ENCODE measurements around the gene NAA25. TPM values are rescaled to one million over a fixed set of nuclear protein-coding genes. Genes with fewer than 3 reads are reported as not detected.

The NAA25 gene
- total and polyA plus RNA-seq, 8 donors: 2.3 to 72.6 (median 11.3) TPM

DNA sequence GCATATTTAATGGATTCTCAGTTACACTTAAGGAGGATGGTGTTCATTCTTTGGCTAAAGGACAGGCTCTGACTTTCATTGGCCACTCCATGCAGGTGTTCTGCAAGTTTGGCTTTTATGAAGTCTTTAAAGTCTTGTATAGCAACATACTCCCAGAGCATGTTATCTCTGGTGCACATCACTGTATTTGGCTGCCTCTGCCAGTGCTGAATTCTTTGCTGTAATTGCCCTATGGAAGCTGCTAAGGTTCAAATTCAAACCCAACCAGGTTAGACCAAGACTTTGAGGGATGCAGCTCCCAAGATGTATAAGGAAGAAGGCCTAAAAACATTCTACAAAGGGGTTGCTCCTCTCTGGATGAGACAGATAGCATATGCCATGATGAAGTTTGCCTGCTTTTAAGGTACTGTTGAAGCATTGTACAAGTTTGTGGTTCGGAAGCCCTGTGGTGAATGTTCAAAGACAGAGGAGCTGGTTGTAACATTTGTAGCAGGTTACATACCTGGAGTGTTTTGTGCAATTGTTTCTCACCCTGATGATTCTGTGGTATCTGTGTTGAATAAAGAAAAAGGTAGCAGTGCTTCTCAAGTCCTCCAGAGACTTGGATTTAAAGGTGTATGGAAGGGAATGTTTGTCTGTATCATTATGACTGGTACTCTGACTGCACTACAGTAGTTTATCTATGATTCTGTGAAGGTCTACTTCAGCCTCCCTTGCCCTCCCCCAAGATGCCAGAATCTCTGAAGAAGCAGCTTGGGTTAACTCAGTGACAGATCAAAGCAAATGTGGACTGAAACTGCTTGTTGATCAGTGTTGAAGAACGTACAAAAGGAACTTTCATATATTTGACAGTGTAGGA, 115.1 kb downstream of the NAA25 start:
- TF ChIP-seq EP300 (IDR thresholded peaks at IDR 0.05): no peak
- TF ChIP-seq POLR2A (IDR thresholded peaks at IDR 0.05): no peak
- TF ChIP-seq CTCF (IDR thresholded peaks at IDR 0.05): no peak
- TF ChIP-seq POLR2AphosphoS5 (IDR thresholded peaks at IDR 0.05): no peak
- Histone ChIP-seq H3K27ac (peak overlapping the region in 3 of 5 donors; percentile 13 to 54 (median 30)), H3K4me3 (peak overlapping the region in 1 of 4 donors; percentile 27), H3K36me3 (peaks cover 0 to 6% (median 0%) of the 10 kb centered on the region in 4 donors), H3K4me1 (peaks cover 0 to 39% (median 17%) of the 10 kb centered on the region in 4 donors), H3K9me3 (no peaks in the 10 kb centered on the region), H3K27me3 (no peaks in the 10 kb centered on the region)
- DNase-seq: peak in 1 of 2 donors; percentile 10
- intact Hi-C loops (cut with DNase I; ENCODE audit: low total_unique reads): no loop called here
- 56 to 74% (median 68%) methylated on average over 2 of the region's 2 CpGs for WGBS, 5 donors

DNA sequence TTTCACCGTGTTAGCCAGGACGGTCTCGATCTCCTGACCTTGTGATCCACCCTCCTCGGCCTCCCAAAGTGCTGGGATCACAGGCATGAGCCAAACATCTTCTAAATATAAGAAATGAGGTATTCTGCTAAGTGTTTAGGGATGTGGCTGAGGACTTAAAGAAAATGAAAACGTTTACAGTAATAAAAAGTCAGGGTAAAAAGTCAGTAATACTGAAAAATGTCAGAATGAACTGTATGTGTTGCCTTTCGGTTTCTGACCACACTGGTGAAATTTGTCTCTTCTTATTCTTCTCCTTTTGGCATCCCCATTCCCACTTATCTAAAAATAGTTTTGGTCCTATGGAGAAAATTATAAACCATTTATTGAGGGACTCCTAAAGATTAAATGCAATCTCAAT, 116.1 kb downstream of the NAA25 start:
- Histone ChIP-seq H3K4me1 (peaks cover 0 to 37% (median 13%) of the 10 kb centered on the region in 4 donors), H3K27ac (peak overlapping the region in 1 of 5 donors; percentile 5), H3K4me3 (no peak overlapping the region), H3K9me3 (no peaks in the 10 kb centered on the region), H3K36me3 (peaks cover 0 to 6% (median 0%) of the 10 kb centered on the region in 4 donors), H3K27me3 (no peaks in the 10 kb centered on the region)
- DNase-seq: no peak
- 70 to 85% (median 78%) methylated on average over 6 of the region's 6 CpGs for WGBS, 5 donors
- intact Hi-C loops (cut with DNase I; ENCODE audit: low total_unique reads): no loop called here
- TF ChIP-seq POLR2A (IDR thresholded peaks at IDR 0.05): no peak
- TF ChIP-seq POLR2AphosphoS5 (IDR thresholded peaks at IDR 0.05): no peak
- no peak for TF ChIP-seq EP300 (IDR thresholded peaks at IDR 0.05)
- no peak for TF ChIP-seq CTCF (IDR thresholded peaks at IDR 0.05)

DNA sequence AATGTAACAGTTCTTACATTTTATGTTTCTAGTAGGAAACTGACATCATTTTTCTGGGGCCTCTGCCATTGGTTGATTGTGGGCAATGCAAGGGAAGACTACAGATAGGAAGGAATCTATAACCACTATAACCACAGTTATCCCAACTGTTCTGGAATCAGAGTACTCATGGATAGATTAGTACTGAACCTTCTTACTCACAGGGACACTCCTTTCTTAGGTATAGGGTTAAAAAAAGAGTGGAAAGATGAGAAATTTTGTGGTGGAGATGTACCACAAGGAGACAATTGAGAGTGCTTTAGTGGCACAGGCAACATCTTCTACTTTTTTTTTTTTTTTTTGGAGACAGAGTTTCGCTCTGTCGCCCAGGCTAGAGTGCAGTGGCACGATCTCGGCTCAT, 116.6 kb downstream of the NAA25 start:
- H3K4me1 ChIP-seq: peaks cover 0 to 32% (median 10%) of the 10 kb centered on the region in 4 donors
- 79 to 98% (median 92%) methylated on average over 4 of the region's 4 CpGs for WGBS, 5 donors
- intact Hi-C loops (cut with DNase I; ENCODE audit: low total_unique reads): no loop called here

DNA sequence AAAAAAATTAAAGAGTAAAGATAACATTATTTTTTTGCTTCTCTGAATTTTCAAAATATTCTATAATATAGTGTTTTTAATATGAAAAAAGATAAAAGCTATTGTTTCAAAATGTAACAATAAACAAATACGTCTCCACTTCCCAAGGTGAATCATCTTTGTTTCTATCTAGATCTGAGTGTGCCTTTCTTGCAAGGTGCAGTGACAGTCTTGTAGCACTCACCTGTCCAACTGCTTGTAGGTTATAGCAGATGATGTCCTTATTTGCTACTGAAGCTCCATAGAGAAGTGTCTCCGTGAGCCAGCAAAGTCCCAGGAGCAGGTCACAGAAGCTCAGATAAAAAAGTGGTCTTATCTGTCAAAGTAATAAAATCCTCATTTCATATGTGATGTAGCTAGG, 117.0 kb downstream of the NAA25 start:
- intact Hi-C loops (cut with DNase I; ENCODE audit: low total_unique reads): no loop called here
- peaks cover 0 to 28% (median 10%) of the 10 kb centered on the region in 4 donors for H3K4me1 ChIP-seq
- H3K27me3 ChIP-seq: no peaks in the 10 kb centered on the region
- TF ChIP-seq CTCF (IDR thresholded peaks at IDR 0.05) (no peak), POLR2AphosphoS5 (IDR thresholded peaks at IDR 0.05) (no peak), EP300 (IDR thresholded peaks at IDR 0.05) (no peak), POLR2A (IDR thresholded peaks at IDR 0.05) (no peak)
- H3K4me3 ChIP-seq: no peak overlapping the region
- peaks cover 0 to 6% (median 0%) of the 10 kb centered on the region in 4 donors for H3K36me3 ChIP-seq
- H3K9me3 ChIP-seq: no peaks in the 10 kb centered on the region
- H3K27ac ChIP-seq: no peak overlapping the region
- 81 to 94% (median 93%) methylated on average over 2 of the region's 2 CpGs for WGBS, 5 donors
- no peak for DNase-seq

More for the DNA sequence above, 116.6 kb downstream of the NAA25 start:
- H3K36me3 ChIP-seq: peaks cover 0 to 6% (median 0%) of the 10 kb centered on the region in 4 donors
- no peaks in the 10 kb centered on the region for H3K27me3 ChIP-seq
- H3K27ac ChIP-seq: no peak overlapping the region
- TF ChIP-seq POLR2A (IDR thresholded peaks at IDR 0.05): no peak
- TF ChIP-seq CTCF (IDR thresholded peaks at IDR 0.05): no peak
- no peak for TF ChIP-seq POLR2AphosphoS5 (IDR thresholded peaks at IDR 0.05)
- TF ChIP-seq EP300 (IDR thresholded peaks at IDR 0.05): no peak
- H3K4me3 ChIP-seq: no peak overlapping the region
- no peaks in the 10 kb centered on the region for H3K9me3 ChIP-seq
- no peak for DNase-seq
